ENCODE measurements around the gene CYFIP1. TPM values are rescaled to one million over a fixed set of nuclear protein-coding genes. Genes with fewer than 3 reads are reported as not detected.

CYFIP1 gene
- total and polyA plus RNA-seq, 2 of the 8 experiments (the other 6 are each of a cell fraction or from before 2014, with no cell fraction given) = 38.6 to 81.7 TPM

DNA sequence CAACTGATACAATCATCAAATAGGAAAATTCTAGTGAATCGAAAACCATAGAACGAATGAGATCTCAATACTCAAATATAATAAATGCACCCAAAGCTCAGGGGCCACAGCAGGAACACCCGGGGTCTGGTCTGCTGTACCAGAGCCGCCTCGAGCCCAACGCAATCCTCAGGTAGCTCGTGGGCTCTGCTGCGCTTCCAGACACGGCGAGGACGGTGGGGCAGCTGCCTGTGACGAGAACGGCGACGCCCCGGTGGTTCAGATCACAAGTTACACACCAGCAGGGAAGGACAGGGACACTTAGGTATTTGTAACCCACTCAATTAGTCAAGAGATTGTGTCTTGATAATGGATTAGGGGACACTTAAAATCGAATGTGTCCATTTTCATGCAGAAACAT, 87.1 kb downstream of the CYFIP1 start (continued):
- no peak for TF ChIP-seq RAD21 (IDR thresholded peaks at IDR 0.05 in 1 of 2, conservative IDR thresholded peaks at IDR 0.05 in 1 of 2; ENCODE audit: low read depth in 2 of 2, low read length in 2 of 2)
- TF ChIP-seq HDAC2 (IDR thresholded peaks at IDR 0.05; ENCODE audit: borderline replicate concordance in 1 of 2, low read depth in 2 of 2, low read length in 2 of 2) = no peak
- TF ChIP-seq, protein P1, sequence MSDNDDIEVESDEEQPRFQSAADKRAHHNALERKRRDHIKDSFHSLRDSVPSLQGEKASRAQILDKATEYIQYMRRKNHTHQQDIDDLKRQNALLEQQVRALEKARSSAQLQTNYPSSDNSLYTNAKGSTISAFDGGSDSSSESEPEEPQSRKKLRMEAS (IDR thresholded peaks at IDR 0.05) = no peak
- TF ChIP-seq POU5F1 (IDR thresholded peaks at IDR 0.05; ENCODE audit: low read depth, low read length) = no peak
- no peak for TF ChIP-seq CEBPB (IDR thresholded peaks at IDR 0.05; ENCODE audit: low read depth, low read length)
- no peak for TF ChIP-seq SRF (IDR thresholded peaks at IDR 0.05; ENCODE audit: low read depth, low read length)
- TF ChIP-seq, protein P2, sequence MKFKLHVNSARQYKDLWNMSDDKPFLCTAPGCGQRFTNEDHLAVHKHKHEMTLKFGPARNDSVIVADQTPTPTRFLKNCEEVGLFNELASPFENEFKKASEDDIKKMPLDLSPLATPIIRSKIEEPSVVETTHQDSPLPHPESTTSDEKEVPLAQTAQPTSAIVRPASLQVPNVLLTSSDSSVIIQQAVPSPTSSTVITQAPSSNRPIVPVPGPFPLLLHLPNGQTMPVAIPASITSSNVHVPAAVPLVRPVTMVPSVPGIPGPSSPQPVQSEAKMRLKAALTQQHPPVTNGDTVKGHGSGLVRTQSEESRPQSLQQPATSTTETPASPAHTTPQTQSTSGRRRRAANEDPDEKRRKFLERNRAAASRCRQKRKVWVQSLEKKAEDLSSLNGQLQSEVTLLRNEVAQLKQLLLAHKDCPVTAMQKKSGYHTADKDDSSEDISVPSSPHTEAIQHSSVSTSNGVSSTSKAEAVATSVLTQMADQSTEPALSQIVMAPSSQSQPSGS (IDR thresholded peaks at IDR 0.05; ENCODE audit: low read length) = no peak

Measured in H1 (cell line).